ENCODE measurements around the gene ZMYND19.

GRCh38 chr9:137620581-137620980 lies 30.3 kb upstream of the ZMYND19 start:
- TF ChIP-seq, protein P1, sequence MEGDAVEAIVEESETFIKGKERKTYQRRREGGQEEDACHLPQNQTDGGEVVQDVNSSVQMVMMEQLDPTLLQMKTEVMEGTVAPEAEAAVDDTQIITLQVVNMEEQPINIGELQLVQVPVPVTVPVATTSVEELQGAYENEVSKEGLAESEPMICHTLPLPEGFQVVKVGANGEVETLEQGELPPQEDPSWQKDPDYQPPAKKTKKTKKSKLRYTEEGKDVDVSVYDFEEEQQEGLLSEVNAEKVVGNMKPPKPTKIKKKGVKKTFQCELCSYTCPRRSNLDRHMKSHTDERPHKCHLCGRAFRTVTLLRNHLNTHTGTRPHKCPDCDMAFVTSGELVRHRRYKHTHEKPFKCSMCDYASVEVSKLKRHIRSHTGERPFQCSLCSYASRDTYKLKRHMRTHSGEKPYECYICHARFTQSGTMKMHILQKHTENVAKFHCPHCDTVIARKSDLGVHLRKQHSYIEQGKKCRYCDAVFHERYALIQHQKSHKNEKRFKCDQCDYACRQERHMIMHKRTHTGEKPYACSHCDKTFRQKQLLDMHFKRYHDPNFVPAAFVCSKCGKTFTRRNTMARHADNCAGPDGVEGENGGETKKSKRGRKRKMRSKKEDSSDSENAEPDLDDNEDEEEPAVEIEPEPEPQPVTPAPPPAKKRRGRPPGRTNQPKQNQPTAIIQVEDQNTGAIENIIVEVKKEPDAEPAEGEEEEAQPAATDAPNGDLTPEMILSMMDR (IDR thresholded peaks at IDR 0.05; ENCODE audit: insufficient read depth, low read length), result no peak
- TF ChIP-seq GABPA (IDR thresholded peaks at IDR 0.05; ENCODE audit: low read depth) (no peak), POLR2AphosphoS5 (IDR thresholded peaks at IDR 0.05; ENCODE audit: low read depth) (no peak)
